Stimulated activated CD4-positive, alpha-beta T cell treated with anti-CD3 and anti-CD28 coated beads, Interleukin-15, amount 100 ng/mL, for 24 hours (primary cell): ENCODE results near the gene MLPH.

Experiments used
- DNase-seq: peaks from one replicate; pipeline ENCODE4 v3.0.0-alpha.2; 2020

The MLPH gene

DNA sequence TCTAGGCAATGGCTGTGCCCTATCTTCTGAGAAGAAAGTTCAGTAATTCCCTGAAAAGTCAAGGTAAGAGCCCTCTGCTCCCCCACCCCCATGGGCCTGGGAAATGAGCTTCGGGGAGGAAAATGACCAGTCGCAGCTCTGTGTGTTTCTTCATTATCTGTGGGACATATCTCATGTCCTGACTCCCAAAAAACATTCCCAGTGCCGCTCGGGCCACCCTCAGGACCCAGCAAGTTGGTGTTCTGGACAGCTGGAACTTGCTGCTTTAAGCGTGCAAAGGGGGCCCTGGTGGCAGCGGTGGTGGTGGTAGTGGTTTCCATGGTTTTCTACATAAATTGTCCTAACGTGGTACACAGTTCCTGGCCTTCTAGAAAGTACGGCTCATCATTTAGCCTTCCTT is 62.2 kb downstream of the MLPH start:
- no peak for DNase-seq

DNA sequence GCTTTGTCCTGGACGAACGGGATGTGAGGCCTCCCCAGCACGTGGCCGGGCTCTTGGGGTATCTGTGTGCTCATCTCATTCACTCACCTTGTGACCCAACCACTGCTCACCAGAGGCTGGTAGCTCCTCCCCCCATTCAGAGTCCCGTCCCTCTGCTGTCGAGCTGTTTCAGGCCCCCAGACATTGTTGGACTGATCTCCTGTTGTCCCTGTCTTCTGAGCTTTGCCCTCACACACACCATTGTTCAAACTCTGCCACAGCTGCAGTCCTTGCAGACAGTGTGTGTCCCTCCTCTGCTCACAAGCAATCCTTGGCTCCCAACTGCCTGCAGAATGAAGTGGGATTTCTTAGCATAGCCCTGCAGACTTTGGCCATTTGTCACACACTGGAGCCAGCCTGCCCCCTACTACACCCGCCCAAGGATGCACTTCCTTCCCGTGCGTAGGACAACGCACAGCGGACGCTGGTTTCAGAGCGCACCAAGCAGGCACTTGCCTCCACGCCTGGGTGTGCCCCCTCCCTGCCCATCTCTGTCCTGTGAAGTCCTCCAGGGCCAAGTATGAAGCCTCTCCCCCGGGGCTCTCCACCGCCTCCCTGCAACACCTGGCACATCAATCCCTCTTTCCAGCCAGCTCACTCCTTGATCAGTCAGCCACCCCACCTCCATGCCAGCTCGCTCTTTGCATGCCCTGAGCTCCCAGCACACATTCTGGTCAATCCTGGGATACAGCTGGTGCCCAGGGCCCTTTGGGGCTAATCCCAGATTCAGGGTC is 62.8 kb downstream of the MLPH start:
- DNase-seq = no peak

DNA sequence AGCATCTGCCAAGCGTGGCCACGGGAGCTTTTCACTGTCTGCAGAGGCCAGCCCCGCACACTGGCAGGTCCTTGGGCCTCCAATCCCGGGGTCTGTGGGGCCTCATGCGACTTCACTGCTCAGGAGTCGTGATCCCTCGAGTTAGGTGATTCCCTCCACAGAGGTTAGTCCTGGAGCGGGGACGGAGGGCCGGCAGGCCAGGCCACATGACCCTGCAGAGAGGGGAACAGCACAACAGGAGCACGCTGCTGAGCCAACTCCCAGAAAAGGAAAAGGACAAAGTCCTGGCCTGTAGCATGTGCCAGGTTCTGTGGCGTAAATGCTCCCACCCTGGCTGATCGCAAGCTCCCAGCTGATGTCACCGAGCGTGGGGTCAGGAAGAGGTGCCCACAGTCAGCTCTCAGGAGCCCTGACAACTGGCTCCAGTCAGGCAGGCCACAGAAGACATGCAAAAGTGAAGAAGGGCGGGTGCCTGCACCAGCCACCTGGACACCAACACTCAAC is 64.1 kb downstream of the MLPH start:
- no peak for DNase-seq

DNA sequence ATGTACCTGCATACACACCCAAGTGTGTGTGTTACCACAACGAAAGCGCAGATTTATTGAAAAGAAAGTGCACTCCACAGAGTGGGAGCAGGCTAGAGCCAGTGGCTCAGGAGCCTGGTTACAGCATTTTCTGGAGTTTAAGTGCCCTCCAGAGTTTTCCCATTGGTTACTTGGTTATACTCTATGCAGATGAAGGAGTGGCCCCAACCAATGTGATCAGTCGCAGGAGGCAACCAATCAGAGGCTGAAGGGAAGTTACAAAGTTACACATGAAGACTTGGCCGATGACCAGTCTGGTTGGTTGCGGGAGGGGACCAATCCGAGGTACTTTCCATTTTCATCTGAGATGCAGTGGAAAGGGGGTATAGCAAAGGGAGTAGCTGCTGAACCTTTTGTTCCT is 65.9 kb downstream of the MLPH start:
- no peak for DNase-seq

DNA sequence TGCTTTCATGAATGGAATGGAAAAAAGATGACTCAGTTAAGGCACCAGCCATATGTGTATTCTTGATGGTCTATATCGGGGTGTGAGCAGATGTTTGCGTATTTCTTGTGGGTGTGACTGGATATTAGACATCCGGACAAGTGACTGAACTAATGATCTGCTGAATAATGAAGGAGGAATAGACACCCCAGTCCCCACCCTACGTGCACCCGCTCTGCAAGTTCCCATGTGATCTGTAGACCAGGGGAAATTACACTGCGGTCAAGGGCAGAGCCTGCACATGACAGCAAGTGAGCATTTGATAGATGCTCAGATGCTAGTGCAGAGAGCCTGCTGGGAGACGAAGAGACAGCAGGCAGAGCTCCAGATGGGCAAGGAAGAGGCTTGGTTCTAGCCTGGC is 66.9 kb downstream of the MLPH start:
- DNase-seq = no peak

DNA sequence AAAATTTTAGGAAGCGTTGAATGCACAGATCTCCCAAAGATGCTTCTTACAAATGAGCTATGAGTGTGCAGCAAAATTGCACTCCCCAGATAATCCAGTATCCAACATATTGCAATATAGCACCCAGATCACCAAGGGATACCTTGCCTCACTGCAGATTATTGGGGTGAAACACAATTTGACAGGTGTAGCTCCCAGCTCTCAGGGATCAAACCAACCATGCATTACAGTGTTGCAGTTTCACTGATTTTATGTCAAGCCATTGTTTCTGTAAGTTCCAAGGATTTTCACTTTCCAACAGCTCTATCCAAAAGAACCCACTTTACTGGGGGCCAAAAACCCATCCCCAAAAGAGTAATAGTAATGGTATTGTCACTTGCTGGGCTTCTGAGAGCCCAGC is 68.5 kb downstream of the MLPH start:
- DNase-seq = no peak

DNA sequence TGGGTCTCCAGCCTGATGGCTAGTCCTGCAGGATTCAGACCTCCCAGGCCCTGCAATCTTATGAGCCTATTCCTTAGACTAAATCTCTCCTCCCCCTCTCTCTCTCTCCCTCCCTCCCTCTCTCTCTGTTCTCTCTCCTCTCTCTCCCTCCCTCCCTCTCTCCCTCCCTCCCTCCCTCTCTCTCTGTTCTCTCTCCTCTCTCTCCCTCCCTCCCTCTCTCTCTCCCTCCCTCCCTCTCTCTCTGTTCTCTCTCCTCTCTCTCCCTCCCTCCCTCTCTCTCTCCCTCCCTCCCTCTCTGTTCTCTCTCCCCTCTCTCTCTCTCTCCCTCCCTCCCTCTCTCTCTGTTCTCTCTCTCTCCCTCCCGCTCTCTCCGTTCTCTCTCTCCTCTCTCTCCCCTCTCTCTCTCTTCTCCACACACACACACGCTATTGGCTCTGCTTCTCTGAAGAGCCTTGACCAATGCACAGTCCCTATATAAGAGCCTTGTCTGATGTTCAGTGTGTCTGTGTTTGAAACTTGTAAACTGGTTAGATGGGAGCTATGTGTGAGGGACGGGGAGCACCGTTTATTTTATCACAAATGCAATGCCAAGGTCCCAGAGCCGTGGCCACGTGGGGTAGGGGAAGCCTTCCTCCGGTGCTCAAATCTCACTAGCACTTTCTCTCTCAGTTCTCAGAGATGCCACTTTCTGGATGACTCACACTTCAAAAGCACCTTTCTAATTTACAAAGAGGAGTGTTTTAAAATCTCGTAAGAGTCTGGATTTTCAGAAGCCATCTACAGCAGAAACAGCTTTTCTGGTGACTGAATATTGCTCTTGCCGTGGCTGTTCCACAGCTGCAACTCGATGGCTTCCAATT is 70.0 kb downstream of the MLPH start:
- peak; percentile 69 for DNase-seq

DNA sequence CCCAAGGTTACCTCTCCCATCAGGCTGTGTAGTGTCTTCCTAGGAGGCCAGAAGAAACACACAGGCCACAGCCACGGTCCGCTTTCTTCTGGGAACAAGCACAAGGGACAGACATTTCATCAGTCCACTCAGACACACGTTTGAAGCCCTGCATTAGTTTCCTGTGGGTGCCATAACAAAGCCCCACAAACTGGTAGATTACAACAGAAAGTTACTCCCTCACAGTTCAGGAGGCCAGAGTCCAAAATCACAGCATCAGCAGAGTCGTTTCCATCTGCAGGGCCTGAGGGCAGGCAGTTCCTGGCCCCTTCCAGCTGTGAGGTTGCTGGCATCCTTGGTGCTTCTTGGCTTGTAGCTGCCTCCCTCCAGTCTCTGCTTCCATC is 70.6 kb downstream of the MLPH start:
- DNase-seq = no peak

DNA sequence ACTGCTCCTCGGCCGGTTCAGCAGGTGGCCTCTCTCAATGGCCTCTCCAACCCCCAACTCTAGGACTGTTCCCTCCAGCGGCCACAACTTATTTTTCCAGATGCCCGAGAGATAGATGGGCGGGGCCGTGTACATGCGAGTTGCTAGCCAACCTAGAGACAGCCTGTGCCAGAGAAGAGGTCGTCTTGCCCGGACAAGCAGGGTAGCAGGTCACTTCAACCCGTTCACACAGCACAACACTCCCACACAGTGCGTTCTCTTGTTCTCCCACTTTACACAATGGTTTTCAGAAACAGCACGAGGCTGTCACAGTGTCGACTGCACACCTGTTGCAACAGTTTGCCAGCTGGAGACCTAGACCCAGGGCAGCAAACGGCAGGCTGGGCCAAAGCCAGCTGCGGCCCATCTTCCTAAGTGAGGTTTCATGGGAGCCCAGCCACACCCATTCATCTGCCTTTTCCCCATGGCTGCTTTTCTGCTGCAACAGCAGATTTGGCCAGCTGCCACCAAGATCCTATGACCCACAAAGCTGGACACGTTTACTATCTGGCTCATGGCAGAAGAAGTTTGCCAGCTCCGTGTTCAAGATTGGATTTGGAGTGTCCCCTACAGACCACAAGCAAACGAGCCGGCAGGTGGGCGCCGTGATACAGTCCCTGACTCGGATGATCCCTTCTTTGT is 72.0 kb downstream of the MLPH start:
- DNase-seq = no peak

DNA sequence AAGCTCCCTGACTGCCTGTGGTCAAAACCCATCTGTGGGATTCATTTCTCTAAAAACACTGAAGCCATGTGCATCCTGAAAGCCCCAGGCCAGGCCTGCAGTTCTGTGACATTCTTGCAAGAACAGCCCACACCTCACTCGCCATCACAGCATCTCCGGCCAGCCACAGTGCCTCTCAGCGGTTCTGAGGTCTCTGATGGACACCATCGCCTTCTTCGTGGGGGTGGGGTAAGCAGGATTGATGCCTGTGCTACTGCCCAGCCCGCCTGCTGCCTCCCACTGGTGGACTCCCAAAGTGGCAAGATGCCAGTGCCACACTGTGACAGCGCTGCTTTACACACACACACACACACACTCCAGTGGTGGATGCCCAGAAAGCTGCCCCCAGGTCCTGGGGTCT is 74.2 kb downstream of the MLPH start:
- DNase-seq = no peak

DNA sequence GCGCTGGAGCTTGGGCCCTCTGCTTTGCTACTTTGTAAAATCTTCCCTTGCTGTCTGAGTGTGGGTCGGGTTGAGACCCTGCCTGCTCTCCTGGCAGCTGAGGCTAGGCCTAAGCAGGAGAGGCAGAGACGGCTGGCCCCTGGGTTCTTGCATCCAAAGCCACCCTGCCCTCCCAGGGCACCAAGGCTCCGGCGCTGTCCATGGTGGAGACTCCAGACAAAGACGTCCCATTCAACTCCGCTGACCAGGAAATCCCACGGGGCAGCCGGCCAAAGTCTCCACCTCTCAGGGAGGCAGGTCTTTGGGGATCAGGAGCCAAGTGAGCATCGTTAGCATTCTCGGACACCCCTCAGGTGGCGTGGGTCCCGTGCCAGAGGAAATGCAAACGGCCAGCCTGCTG is 76.8 kb downstream of the MLPH start:
- no peak for DNase-seq

DNA sequence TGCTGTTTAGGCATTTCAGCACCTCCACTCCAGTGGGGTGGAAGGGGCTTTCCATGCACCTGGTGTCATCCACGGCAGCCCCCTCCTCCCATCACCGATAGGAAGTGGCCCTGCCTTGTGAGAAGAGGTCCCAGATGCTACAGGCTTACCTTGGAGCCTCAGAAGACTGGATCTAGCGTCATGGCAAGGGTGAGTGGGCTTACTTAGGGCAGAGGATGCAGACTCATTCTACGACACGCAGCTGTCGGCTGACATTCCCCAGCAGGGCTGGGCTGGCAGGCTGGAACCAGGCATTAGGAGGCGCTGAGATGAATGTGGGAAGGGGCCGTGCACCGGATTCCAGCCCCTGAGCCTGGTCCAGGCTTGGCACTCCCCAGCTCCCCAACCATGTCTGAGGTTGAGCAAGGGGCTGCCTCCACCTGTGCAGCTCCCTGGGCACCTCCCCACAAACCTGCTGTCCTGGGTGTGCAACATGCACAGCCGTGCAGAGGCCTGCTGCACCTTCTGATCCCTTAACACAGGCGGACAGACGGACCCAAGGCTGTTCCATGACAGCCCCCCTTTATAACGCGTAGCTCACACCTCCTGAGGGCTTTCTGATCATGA is 77.6 kb downstream of the MLPH start:
- no peak for DNase-seq

DNA sequence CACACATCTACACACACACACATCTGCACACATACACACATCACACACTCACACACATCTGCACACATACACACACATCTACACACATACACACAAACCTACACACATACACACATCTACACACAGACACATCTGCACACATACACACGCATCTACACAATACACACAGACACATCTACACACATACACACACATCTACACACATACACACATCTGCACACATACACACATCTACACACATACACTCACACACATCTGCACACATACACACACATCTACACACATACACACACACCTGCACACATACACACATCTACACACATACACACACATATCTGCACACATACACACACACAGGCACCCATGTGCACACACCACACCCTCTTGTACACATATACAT is 78.9 kb downstream of the MLPH start:
- no peak for DNase-seq

DNA sequence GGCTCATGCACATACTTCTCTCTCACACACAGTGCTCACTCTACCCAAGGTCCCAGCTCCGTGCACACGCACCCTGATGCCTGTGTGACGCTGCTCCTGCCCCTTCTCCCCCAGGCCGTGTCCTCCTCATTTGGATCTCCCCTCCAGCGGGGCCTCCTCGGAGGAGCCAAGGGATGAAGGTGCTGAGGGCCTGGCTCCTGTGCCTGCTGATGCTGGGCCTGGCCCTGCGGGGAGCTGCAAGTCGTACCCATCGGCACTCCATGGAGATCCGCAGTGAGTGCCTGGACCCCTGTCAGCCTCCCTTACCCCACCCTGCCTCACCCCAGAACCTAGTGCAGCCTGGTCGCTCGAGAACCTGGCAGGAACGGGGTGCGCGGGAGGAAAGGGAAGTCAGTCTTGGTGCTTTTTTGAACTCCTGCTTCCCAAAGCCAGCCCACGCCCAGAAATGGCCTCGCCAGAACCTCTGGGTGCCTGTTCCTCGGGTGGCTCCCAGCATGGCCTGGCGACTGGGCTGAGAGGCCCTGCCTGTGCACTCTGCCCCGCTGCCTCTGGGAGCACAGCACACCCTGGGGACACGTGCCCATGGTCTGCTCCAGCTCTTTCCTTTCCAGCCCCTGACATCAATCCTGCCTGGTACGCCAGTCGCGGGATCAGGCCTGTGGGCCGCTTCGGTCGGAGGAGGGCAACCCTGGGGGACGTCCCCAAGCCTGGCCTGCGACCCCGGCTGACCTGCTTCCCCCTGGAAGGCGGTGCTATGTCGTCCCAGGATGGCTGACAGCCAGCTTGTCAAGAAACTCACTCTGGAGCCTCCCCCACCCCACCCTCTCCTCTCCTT is 79.6 kb downstream of the MLPH start, which contains the start of gene PRLH:
TSS of gene PRLH (plus strand) at position 174 of the 835 bp plus-strand sequence. CDS start at position 174, 0 bp downstream.
- DNase-seq = no peak

DNA sequence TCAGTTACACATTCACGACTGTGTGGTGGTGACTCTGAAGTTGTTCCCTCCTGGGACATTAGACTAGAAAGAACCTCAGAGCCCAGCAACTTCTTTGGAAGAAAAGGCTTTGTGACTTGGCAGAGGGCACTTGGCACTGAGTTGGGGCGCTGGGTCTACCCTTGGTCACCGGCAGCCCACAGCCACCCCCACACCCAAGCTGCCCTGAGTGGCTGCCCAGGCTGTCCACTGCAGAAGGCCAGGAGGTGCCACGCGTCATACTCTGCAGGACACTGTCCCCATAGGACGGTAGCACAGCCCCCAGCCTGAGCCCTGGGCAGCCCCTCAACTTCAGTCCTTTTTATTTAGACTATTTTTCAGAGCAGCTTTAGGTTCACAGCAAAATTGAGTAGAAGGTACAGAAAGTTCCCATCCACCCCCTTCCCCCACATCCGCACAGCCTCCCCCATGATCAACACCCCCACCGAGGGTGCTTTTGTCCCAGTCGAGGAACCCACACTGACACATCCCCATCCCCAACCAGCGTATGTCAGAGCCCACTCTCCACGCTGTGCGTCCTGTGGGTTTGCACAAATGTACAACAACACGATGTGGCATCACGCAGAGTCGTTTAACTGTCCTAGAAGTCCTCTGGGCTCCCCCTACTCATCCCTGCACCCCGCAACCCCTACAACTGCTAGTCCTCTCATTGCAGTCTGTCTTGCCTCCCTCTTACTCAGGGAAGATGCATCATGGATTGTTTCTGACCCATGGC is 80.4 kb downstream of the MLPH start:
- DNase-seq = no peak

DNA sequence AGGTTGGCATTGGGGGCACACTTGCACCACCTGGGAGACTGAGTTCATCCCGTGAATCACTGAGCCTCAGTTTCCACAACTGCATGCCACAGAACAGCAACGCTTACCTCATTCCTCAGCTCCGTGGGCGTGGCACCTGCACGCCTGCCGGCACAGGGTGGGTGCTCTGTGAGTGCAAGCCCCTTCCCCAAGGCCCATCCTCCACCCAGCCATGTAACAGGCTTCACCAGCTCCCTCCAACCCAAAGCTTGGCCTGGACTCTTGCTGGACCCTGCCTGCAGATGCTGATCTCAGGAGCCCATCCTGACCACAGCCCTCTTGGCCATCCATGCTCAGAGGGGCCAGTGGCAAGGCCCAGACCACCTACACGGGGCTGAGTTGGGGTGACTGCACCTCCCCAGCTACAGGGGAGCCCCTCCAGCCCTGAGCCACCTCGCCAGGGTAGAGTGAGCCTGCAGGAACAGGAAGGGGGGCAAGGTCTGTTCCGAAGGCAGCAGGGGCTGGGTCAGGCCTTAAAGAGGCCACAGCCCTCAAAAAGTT is 81.1 kb downstream of the MLPH start:
- DNase-seq = no peak

DNA sequence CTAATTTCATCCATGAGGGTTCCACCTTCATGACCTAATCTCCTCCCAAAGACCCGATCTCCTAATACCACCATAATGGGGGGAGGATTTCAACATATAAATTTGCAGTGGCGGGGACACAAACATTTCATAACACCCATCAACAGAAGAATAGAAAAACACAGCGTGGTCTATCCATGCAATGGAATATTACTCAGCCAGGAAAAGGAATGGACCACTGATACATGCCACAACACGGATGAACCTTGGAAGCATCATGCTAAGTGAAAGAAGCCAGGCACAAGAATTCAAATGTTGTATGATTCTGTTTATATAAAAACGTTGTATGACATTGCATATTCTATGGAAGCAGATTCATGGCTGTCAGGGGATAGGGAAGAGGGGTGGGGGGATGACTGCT is 82.0 kb downstream of the MLPH start:
- DNase-seq = no peak

DNA sequence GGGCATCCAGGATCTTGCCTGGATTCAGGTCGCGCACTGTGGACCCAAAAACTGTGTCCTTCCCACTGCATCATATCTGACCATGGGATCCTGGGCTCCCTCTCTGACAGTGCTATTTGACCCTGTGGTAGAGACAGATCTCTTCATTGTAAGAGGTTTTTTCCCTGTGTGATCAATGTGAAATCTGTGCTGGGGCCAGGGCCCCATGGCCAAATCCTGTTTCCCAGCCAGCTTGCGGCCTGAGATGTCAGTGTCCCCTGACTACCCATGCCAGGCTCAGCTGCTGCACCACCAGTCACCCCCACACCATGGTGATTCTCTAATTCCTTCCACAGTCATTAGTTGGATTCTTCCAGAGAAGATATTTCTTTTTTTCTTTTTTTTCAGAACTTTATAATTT is 82.8 kb downstream of the MLPH start:
- no peak for DNase-seq

DNA sequence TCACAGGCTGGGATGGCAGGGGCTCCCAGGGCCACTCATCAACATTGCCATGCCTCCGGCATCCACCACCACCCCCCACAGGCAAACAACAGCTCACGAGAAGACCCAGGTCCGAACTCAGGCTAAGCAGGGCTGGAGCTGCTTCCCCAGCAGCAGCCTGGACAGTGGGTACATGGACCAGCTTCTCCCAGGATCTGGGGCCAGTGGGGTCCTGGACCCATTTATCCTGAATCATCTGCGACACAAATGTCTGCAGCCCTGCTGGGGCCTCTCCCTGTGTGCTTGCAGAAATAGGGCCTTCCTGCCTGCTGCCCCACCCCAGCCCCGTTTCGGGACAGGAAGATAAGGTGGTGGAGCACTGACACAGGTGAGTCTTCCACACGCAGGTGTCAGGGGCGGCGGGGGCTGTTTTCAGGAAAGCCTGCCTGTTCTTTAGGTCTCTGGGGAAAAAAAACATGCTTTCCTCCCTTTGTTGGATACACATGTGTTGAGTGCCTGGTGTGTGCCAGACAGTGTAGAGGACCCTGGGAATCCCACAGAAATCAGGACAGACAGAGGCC is 83.8 kb downstream of the MLPH start:
- no peak for DNase-seq

DNA sequence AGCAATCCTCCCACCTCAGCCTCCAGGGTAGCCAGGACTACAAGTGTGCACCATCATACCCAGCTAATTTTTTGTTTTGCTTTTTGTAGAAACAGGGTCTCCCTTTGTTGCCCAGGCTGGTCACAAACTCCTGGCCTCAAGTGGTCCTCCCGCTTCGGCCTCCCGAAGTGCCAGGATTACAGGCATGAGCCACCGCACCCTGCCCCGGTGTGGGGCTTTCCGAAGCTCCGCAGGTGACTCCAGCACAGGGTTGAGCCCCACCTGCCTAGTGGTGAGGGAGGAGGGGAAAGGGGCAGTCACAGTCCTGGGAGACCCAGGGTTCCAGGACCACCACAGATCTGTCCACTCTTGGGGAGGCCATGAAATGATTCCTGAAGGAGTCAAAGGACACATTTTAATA is 84.5 kb downstream of the MLPH start:
- no peak for DNase-seq
